Measurements from ENCODE around the gene SKP1. TPM values are rescaled to one million over a fixed set of nuclear protein-coding genes. Genes with fewer than 3 reads are reported as not detected.

Gene SKP1
- total and polyA plus RNA-seq, 9 of the 15 experiments (the other 6 are each of a cell fraction or from before 2014, with no cell fraction given): 301 to 2,109 (median 639) TPM

- TF ChIP-seq ETV6 (IDR thresholded peaks at IDR 0.05; ENCODE audit: borderline replicate concordance in 1 of 2, low read depth in 2 of 2, low read length in 1 of 2) (no peak), ETV6 (CRISPR knock-in tag; IDR thresholded peaks at IDR 0.05; ENCODE audit: borderline replicate concordance) (no peak)
Observed at GRCh38 chr5:134110382-134110781, 66.4 kb downstream of the SKP1 start (continued).

- Histone ChIP-seq H3K27me3 (ENCODE audit: control insufficient read depth in 2 of 2, insufficient read depth in 2 of 2, low read length in 2 of 2) (no peaks in the 10 kb centered on the region), H3K27ac (ENCODE audit: extremely low read depth, low read depth, low read length) (no peak overlapping the region), H3K4me3 (no peak overlapping the region), H3K9me1 (ENCODE audit: control insufficient read depth, insufficient read depth, low read length) (peaks cover 3% of the 10 kb centered on the region), H3K9me3 (replicated peaks; ENCODE audit: control insufficient read depth, insufficient read depth, low read depth, low read length) (no peaks in the 10 kb centered on the region), H3K4me1 (replicated peaks in 1 of 2; ENCODE audit: control insufficient read depth in 2 of 2, insufficient read depth in 2 of 2, low read length in 2 of 2) (peaks cover 12% of the 10 kb centered on the region in 2 experiments; a peak in 4 of 5 replicates), H3K9ac (ENCODE audit: insufficient read depth in 1 of 2, low read depth in 2 of 2, low read length in 2 of 2) (no peak overlapping the region), H2AFZ (ENCODE audit: low read depth, low read length) (no peak overlapping the region), H3K36me3 (ENCODE audit: control insufficient read depth, insufficient read depth, low read length) (no peaks in the 10 kb centered on the region), H3K79me2 (ENCODE audit: control insufficient read depth, insufficient read depth, low read length) (no peaks in the 10 kb centered on the region), H4K20me1 (replicated peaks; ENCODE audit: control insufficient read depth, insufficient read depth, low read length) (0 out of 2 replicates have a peak, but pooled peaks cover 3% of the 10 kb centered on the region), H3K4me2 (ENCODE audit: insufficient read depth, low read length) (no peak overlapping the region)
- DNase-seq (ENCODE audit: extremely low read depth in 1 of 4, low spot score in 3 of 4): no peak
- in situ Hi-C loops (cut with MboI) (no loop called here), intact Hi-C loops (cut with micrococcal nuclease) (no loop called here)
- ATAC-seq: no peak
- 43% methylated on average over 3 of the region's 3 CpGs for WGBS (ENCODE audit: insufficient coverage, low coverage, missing lambda C conversion rate)
- FAIRE-seq: no peak
- TF ChIP-seq ZFP36 (IDR thresholded peaks at IDR 0.05; ENCODE audit: low read depth, low read length, partially characterized antibody): no peak
- ChIA-PET POLR2A (interaction anchor here (0.5 to 1.0 kb wide), 2 partner anchors 30 to 136 kb away, joined by 3 to 4 read pairs; no protein-coding TSS in a partner anchor), CTCF (ENCODE audit: low intra/inter-chr PET ratio) (no interaction called here)
- no TSS peak for BruUV-seq (replicated peaks)
Observed at GRCh38 chr5:134107779-134108178, 69.0 kb downstream of the SKP1 start.

Data from K562 (cell line).